ENCODE measurements around the gene TCF4.

TCF4 gene

GRCh38 chr18:55362303-55362702 is 225.7 kb downstream of the TCF4 start:
- Histone ChIP-seq H3F3A (ENCODE audit: low read depth) (no peaks in the 10 kb centered on the region), H3K4me2 (ENCODE audit: low read depth, low read length, poor library complexity, severe bottlenecking) (no peak overlapping the region), H3K4me1 (ENCODE audit: insufficient read depth, low read length, poor library complexity, severe bottlenecking) (no peaks in the 10 kb centered on the region), H3K9me3 (ENCODE audit: insufficient read depth, low read depth, low read length) (no peaks in the 10 kb centered on the region), H3K27me3 (ENCODE audit: insufficient read depth, low read length, poor library complexity, severe bottlenecking) (no peaks in the 10 kb centered on the region), H3K36me3 (ENCODE audit: insufficient read depth, low read length) (no peaks in the 10 kb centered on the region), H2AFZ (ENCODE audit: low read length) (no peak overlapping the region), H3K9ac (ENCODE audit: low read depth, low read length, poor library complexity, severe bottlenecking) (no peak overlapping the region), H3K9me2 (replicated peaks; ENCODE audit: low read depth, low read length) (no peaks in the 10 kb centered on the region), H4K20me1 (ENCODE audit: insufficient read depth, low read length, poor library complexity, severe bottlenecking) (no peaks in the 10 kb centered on the region), H3K79me2 (ENCODE audit: insufficient read depth, low read length) (no peaks in the 10 kb centered on the region), H3K4me3 (ENCODE audit: low read length, poor library complexity, severe bottlenecking) (no peak overlapping the region)
- TF ChIP-seq CTCF (conservative IDR thresholded peaks at IDR 0.05; ENCODE audit: low read length) (no peak), EZH2phosphoT487 (IDR thresholded peaks at IDR 0.05; ENCODE audit: borderline replicate concordance) (no peak)

DNA sequence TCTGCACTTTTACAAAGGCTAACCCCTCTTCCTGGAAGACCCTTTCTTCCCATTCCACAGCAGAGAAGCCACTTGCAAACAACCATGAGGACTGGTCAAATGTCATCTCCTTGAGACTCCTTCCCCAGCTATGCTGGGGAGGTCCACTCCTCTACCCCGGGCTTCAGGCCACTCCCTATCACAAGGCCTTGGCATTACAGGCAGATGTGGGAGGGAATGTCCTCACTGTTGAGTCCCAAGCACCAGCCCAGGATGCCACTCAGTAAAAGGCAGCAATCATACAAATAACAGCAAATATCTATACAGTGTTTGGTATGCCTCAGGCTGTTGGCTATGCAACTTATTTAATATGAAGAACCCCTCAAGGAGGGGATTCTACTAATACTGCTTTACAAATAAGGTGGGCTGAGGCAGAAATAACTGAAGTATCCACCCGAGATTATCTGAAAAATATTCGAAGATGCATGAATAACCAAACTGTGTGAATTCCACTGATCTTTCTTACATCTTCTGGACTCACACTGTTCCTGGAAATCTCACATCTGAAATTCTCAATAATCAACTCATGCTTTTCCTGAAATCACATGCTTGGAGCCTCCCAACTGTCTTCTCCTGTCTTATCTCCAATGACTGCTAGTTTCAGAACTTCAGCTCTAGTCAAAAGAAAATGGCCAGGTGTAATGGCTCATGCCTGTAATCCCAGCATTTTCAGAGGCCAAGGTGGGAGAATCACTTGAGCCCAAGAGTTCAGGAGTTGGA is 226.3 kb downstream of the TCF4 start:
- Histone ChIP-seq H3F3A (ENCODE audit: low read depth) (no peaks in the 10 kb centered on the region), H2AFZ (ENCODE audit: low read length) (no peak overlapping the region), H4K20me1 (ENCODE audit: insufficient read depth, low read length, poor library complexity, severe bottlenecking) (no peaks in the 10 kb centered on the region), H3K9me2 (replicated peaks; ENCODE audit: low read depth, low read length) (no peaks in the 10 kb centered on the region), H3K4me2 (ENCODE audit: low read depth, low read length, poor library complexity, severe bottlenecking) (no peak overlapping the region), H3K27me3 (ENCODE audit: insufficient read depth, low read length, poor library complexity, severe bottlenecking) (no peaks in the 10 kb centered on the region), H3K9me3 (ENCODE audit: insufficient read depth, low read depth, low read length) (no peaks in the 10 kb centered on the region), H3K9ac (ENCODE audit: low read depth, low read length, poor library complexity, severe bottlenecking) (no peak overlapping the region), H3K4me1 (ENCODE audit: insufficient read depth, low read length, poor library complexity, severe bottlenecking) (no peaks in the 10 kb centered on the region), H3K4me3 (ENCODE audit: low read length, poor library complexity, severe bottlenecking) (no peak overlapping the region), H3K79me2 (ENCODE audit: insufficient read depth, low read length) (no peaks in the 10 kb centered on the region), H3K36me3 (ENCODE audit: insufficient read depth, low read length) (no peaks in the 10 kb centered on the region)
- TF ChIP-seq CTCF (conservative IDR thresholded peaks at IDR 0.05; ENCODE audit: low read length) (no peak), EZH2phosphoT487 (IDR thresholded peaks at IDR 0.05; ENCODE audit: borderline replicate concordance) (no peak)

DNA sequence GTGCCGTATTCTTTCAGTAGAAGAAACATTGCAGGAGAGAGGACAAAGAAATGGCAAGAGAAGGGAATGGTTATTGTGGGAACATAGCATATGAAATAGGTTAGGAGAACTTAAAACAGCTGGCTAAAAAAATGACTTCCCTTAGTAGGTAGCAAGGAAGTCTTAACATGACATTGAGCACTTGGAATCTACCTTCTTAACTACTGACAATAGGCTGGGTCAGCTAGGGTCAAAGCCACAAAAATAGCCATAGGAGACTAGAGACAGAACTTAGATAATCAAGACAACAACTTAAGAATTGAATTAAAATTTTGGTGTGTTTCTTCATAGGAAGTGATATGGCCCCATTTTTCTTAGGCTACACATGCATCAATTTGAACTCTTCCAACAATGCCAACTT is 227.9 kb downstream of the TCF4 start:
- Histone ChIP-seq H4K20me1 (ENCODE audit: insufficient read depth, low read length, poor library complexity, severe bottlenecking) (no peaks in the 10 kb centered on the region), H3K9me2 (replicated peaks; ENCODE audit: low read depth, low read length) (no peaks in the 10 kb centered on the region), H3K4me2 (ENCODE audit: low read depth, low read length, poor library complexity, severe bottlenecking) (no peak overlapping the region), H3K79me2 (ENCODE audit: insufficient read depth, low read length) (no peaks in the 10 kb centered on the region), H3K4me3 (ENCODE audit: low read length, poor library complexity, severe bottlenecking) (no peak overlapping the region), H2AFZ (ENCODE audit: low read length) (no peak overlapping the region), H3K9ac (ENCODE audit: low read depth, low read length, poor library complexity, severe bottlenecking) (no peak overlapping the region), H3K27me3 (ENCODE audit: insufficient read depth, low read length, poor library complexity, severe bottlenecking) (no peaks in the 10 kb centered on the region), H3K36me3 (ENCODE audit: insufficient read depth, low read length) (no peaks in the 10 kb centered on the region), H3F3A (ENCODE audit: low read depth) (no peaks in the 10 kb centered on the region), H3K4me1 (ENCODE audit: insufficient read depth, low read length, poor library complexity, severe bottlenecking) (peaks cover under 1% of the 10 kb centered on the region), H3K9me3 (ENCODE audit: insufficient read depth, low read depth, low read length) (no peaks in the 10 kb centered on the region)
- TF ChIP-seq EZH2phosphoT487 (IDR thresholded peaks at IDR 0.05; ENCODE audit: borderline replicate concordance) (no peak), CTCF (conservative IDR thresholded peaks at IDR 0.05; ENCODE audit: low read length) (no peak)

Data from Loucy (cell line).